Measurements from ENCODE around the gene ABHD13.

ABHD13 gene

DNA sequence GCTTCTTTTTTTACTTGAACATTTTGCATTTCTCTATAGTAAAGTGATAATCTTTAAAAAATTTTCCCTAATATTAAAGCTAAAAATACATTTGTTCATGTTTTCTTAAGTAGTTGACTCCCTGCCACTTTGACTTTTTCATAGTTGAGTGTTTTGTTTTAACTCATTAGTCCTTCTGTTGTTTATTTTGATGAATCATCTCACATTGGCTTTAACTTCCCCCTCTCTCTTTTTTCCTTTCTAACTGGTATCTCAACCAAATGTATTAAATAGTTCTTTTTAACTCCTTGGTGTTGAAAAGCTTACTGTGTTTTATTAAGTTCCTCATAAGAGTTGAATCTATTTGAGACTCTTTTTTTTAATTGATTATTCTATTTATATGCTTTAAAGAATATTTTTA is 54.1 kb downstream of the ABHD13 start:
- TF ChIP-seq, protein P1, sequence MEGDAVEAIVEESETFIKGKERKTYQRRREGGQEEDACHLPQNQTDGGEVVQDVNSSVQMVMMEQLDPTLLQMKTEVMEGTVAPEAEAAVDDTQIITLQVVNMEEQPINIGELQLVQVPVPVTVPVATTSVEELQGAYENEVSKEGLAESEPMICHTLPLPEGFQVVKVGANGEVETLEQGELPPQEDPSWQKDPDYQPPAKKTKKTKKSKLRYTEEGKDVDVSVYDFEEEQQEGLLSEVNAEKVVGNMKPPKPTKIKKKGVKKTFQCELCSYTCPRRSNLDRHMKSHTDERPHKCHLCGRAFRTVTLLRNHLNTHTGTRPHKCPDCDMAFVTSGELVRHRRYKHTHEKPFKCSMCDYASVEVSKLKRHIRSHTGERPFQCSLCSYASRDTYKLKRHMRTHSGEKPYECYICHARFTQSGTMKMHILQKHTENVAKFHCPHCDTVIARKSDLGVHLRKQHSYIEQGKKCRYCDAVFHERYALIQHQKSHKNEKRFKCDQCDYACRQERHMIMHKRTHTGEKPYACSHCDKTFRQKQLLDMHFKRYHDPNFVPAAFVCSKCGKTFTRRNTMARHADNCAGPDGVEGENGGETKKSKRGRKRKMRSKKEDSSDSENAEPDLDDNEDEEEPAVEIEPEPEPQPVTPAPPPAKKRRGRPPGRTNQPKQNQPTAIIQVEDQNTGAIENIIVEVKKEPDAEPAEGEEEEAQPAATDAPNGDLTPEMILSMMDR (IDR thresholded peaks at IDR 0.05; ENCODE audit: extremely low read depth, missing control alignments): no peak
- DNase-seq (ENCODE audit: low spot score): no peak

DNA sequence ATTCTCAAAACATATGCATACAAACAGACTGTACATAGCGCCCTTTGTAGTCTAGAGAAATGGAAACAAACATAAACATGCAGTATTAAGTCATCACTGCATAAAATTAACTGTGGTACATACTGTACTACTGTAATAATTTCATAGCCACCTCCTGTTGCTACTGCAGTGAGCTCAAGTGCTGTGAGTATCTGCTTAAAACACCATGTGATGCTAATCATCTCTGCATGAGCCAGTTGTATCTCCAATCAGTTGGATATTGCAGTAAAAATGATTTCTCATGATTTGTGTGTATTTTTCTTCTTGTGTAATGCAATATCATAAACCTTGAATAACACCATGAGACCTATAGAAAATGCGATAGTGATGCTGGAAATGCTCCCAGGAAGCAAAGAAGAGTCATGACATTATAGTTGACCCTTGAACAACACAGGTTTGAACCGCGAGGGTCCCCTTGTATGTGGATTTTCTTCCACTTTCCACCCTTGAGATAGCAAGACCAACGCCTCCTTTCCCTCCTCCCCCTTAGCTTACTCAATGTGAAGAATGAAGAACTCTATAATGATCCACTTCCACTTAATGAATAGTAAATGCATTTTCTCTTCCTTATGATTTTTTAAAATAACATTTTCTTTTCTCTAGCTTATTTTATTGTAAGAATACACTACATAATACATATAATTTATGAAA is 55.4 kb downstream of the ABHD13 start:
- TF ChIP-seq, protein P1 (IDR thresholded peaks at IDR 0.05; ENCODE audit: extremely low read depth, missing control alignments): no peak
- DNase-seq (ENCODE audit: low spot score): no peak

DNA sequence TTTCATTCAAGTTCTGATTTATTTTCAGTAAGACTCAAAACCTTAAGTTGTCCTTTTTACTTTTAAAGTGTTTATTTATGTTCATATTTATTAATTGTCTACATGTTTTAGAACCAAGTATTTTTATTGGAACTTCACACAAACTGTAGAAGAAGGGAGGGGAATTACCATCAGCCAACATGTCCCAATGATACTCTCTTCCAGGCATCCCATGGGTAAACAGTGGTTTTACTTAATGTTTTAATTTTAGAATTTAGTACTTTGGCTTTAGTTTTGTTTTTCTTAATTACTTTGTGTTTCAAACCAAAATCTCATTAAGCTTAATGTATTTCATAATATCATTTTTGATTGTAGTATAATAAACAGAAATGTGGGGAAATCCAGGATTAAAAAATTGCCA is 56.5 kb downstream of the ABHD13 start:
- DNase-seq (ENCODE audit: low spot score): no peak
- TF ChIP-seq, protein P1 (IDR thresholded peaks at IDR 0.05; ENCODE audit: extremely low read depth, missing control alignments): no peak

DNA sequence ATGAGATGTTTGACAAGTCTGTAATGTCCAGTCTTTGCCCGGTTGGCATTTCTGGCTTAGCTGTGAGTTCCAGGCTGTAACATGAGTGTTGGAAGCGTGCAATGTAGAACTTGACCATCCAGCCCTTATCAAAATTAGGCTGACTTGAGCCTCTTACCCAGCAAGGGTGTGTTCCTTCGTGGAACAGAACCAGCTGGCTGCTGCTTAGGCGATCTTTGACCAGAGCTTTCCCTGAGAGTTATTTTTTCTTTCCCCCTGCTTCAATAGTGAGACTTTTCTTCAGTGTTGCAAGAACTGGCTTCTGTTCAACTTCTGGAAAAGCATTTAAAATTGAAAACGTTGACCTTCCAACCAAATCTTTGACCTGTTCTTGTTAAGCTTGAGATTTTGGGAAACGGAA is 57.9 kb downstream of the ABHD13 start:
- DNase-seq (ENCODE audit: low spot score): no peak

DNA sequence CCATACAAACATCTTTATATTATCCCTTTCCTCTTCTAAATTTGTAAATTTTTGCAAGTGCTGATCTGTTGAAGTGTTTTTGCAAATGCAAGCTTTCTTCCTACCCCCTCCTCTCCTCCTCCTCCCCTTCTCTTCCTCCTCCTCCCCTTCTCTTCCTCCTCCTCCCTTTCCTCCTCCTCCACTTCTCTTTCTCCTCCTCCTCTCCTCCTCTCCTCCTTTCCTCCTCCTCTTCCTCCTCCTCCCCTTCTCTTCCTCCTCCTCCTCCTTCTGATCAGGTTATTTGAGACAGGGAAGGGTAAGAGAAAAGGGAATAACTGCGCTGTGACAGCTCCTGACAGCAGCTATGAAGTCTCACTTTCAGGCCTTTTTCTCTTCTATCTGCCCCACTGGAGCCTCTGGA is 60.3 kb downstream of the ABHD13 start:
- DNase-seq (ENCODE audit: low spot score): no peak
- TF ChIP-seq, protein P1 (IDR thresholded peaks at IDR 0.05; ENCODE audit: extremely low read depth, missing control alignments): no peak

More for the DNA sequence above, 57.9 kb downstream of the ABHD13 start:
- TF ChIP-seq, protein P1 (IDR thresholded peaks at IDR 0.05; ENCODE audit: extremely low read depth, missing control alignments): no peak

DNA sequence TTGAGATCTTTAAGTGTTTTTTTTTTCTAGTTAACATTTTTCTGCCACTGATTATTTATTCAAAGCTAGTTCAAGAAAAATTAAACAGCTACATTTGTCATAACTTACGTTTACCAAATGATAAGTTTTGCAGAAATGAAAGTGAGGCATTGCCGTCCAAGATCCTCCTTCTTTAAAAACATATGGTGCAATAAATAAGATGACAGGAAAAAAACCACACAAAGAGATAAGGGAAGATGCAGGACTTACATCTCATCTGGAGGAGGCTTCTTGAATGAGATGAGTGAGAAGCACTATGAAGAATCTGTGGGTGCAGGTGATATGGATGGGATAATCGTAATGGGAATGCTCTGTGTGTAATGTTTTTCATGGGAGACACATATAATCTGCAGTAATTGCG is 63.7 kb downstream of the ABHD13 start:
- no peak for DNase-seq (ENCODE audit: low spot score)
- TF ChIP-seq, protein P1 (IDR thresholded peaks at IDR 0.05; ENCODE audit: extremely low read depth, missing control alignments): no peak

DNA sequence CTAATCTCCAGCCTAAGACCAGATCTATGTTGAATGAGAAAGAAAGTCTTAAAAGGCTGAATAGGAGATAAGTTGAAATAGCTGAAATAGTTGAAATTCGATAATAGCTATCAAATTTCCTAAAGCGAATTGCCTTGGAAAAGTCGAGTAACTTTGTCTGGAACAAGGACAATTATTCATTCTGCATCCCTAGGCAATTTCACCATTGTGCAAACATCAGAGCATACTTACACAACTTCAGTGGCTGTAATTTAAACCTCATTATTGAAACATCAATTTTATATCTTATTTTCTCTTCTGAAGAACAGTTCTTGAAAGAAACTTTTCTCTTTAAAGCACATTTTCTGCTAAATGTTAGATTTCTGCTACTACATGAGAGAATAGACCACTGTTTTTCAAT is 64.9 kb downstream of the ABHD13 start:
- DNase-seq (ENCODE audit: low spot score): no peak
- TF ChIP-seq, protein P1 (IDR thresholded peaks at IDR 0.05; ENCODE audit: extremely low read depth, missing control alignments): no peak

Data from GM20000 (cell line).